HG03108 (cell line): ENCODE measurements around the gene PCBP4.
A peak's percentile ranks its signal among the peaks of the same experiment; 100 is the strongest.

Source experiments
- ATAC-seq: cut with Tn5 transposase; IDR thresholded peaks from one replicate; pipeline ENCODE4 v1.9.1; 2021; ENCODE audit warnings: moderate library complexity; ENCODE audit not compliant: unreplicated experiment

Gene PCBP4

DNA sequence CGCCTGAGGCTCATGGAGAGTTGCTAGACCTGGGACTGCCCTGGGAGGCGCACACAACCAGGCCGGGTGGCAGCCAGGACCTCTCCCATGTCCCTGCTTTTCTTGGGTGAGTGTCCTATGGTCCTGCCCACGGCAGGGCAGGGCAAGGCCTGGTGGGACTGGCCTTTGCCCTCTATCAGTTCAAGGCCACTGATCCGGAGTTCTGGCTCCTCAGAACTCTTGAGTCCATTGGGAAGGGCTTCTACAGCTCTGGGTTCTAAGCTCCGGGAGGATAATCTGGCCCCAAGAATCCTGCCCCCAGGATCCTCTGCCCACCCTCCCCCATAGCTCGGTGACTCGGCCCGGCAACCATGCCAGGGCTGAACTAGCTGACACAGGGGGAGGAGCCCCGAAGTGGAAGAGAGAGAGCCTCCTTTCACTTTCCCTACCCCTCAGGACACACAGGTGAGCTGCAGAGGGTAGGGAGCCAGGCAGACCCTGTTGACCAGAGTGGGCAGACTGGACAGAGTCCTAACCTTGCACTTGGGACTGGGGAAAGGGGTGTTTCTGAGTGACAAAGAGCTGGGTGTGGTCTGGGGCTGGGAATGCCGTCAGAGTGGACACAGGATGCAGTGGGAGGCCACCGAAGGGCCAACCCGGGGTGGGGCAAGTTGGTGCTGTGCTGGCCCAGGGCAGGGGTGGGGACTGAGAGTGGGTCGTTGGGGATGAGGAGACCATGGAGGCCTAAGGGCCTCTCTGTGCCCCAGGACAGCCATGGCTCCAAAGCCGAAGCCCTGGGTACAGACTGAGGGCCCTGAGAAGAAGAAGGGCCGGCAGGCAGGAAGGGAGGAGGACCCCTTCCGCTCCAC, 24.4 kb downstream of the PCBP4 start:
- ATAC-seq = no peak

DNA sequence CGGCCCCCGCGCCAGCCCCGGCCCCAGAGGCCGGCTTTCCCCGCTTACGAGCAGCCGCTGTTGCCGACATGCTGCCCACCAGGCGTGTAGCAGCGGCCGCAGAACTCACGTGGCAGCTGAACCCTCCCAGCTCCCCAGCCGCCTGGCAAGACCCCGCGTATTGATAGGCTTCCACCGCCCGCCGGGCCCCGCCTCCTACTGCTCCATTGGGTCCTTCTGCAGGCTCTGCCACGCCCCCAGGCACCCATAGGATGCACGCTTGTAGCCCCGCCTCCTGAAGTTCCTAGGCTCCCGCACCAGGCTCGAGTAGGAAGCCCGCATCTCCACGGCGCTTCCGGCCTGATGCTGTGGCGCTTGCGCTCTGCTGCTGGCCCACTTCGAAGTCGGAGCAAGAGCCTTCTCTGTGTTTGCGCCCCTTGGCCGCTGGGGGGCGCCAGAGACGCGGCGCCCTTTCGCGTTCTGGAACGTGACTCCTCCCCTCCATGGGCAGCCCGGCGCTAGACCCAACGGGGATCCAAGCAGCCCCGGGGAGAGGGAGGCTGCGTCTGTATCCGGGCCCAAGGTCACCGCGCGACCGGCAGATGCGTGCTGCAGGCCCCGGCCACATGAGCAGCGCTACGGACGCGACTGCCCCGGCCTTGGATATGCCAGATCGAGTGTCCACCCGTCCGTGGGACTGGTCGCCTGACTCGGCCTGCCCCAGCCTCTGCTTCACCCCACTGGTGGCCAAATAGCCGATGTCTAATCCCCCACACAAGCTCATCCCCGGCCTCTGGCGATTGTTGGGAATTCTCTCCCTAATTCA, 25.3 kb downstream of the PCBP4 start, which contains the start of the genes PARP3 and RRP9:
Gene PARP3 (plus strand): TSS at position 566 of the 805 bp plus-strand sequence. CDS start 993 bp downstream, outside the sequence.
Gene RRP9 (minus strand): TSS at position 107 of the 805 bp plus-strand sequence. CDS start 37 bp downstream, at position 70.
- peak; percentile 93 for ATAC-seq

DNA sequence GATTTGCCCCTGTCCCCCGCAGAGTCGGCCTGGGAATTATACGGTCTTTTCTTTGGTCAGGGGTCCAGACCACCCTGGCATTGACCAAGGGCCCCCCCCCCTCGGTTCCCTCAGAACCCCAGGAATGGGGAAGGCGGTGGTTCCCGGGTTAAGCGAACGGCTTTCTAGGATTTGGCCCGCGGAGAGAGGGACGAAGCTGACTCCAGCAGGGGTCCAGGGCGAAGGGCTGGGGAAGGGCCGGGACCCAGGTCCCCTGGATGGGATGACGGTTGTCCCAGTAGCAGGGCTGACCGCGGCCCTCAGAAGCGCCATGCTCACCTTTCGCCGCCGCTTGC, 25.8 kb downstream of the PCBP4 start:
- no peak for ATAC-seq

DNA sequence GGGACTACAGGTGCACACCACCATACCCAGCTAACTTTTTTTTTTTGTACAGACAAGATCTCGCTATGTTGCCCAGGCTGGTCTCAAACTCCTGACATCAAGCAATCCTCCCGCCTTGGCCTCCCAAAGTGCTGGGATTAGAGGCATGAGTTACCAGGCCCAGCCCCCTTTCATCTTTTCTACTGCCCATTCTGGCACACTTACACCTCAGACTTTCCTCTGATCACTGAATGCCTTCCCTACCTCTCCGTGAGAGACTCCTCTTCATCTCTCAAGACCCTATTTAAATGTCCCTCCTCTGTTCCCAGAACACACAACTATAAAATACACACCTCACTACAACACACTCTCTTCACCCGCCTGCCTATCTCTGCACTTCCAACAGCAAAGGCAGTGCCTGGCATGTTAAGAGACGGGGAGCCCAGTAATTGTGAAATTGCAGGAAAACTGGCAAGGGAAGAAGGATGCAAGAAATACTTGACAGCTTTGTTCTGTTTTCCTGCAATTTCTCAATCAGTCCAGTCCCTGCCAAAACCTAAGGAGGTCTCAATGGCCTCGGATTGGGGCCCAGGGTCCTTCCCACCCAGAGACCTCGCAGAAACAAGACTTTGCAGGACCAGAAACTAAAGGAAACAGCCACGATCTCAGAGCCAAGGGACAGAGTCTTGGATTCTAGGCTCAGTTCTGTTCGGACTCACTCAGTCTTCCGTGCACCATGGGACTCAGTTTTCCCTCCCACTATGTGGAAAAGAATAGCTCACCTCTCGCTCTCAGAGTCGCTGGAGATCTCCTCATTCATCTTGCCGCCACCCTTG, 26.4 kb downstream of the PCBP4 start:
- ATAC-seq = no peak

DNA sequence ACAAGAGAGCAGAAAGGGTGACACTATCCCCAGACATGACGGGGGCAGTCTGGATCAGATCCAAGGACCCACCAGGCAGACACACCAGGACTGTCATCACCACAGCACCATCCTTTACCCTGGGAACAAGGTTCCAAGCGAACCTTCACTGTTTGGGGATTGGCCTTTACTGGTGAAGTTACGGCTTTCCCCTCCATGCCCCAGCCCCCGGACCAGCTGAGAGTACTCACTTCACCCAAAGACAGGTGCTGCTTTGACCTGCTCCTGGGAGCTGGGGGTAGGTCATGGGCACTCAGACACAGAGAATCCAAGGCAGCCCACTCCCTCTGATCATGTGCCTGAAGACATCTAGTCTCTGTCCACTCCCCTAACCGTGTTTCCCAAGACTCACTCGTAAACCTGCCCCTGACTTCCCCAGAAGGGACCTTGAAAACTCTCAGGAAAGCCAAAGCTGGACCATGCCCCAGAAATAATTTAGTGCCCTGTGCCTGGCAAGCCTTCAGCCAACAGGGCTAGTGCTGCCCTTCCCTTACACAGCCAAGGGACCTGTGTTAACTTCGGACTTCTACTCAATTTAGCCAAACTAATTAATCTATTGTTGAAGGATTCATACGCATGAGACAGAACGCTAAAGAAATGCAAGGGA, 28.4 kb downstream of the PCBP4 start:
- no peak for ATAC-seq

DNA sequence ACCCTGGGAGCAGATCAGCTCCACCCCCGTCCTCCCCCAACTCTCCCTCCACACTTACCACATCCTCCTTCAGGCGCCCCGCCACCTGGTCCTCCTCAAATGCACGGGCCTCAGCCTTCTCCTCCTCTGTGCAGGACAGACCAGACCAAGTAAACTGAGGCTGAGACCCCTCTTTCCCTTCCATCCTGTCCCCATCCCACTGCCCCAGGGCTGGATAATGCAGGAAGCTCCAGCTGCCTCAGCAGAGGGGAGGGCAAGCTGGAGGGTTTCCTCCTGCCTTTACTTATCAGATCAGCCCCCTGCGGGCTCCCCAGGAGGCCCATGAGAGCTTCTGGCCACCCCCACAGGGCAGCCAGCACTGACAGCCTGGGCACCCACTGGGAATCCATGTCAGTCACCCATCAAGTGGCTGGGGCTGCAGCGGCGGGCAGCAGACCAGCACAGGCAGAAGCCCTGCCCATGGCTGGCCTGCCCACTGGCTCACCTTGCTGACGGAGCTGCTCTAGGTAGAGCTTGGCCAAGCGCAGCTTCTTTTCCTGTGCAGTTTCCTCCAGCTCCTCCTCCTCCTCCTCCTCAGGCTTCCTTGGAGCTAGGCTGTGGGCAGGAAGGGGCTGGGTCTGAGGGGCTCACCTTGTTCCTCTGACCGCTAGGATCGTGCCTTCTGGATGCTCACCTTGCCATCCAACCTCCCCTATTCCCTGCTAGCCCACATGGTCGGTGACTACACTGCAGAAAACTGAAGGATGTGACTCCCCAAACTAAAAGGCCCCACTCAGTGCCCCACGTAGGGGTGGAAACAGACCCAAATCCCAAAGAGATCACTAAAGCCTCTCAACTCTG, 29.4 kb downstream of the PCBP4 start:
- ATAC-seq = no peak

DNA sequence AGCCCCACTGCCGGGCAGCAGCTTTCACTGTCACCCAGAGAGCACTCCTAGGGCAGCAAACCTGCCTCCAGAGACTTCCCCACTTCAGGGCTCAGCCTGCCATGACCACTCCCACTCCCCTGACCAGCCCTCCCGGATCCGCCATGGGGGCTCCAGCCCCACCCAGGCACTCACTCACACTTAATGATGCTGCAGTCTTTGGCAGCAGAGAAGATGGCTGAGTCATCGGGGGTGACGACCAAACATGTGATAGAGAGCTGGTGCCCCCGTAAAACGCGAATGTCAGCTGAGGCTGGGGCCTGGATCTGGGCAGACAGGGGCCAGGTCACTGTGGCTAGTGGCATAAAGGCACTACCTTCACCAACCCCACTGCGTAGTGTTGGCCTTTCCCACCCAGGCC, 30.2 kb downstream of the PCBP4 start:
- no peak for ATAC-seq

DNA sequence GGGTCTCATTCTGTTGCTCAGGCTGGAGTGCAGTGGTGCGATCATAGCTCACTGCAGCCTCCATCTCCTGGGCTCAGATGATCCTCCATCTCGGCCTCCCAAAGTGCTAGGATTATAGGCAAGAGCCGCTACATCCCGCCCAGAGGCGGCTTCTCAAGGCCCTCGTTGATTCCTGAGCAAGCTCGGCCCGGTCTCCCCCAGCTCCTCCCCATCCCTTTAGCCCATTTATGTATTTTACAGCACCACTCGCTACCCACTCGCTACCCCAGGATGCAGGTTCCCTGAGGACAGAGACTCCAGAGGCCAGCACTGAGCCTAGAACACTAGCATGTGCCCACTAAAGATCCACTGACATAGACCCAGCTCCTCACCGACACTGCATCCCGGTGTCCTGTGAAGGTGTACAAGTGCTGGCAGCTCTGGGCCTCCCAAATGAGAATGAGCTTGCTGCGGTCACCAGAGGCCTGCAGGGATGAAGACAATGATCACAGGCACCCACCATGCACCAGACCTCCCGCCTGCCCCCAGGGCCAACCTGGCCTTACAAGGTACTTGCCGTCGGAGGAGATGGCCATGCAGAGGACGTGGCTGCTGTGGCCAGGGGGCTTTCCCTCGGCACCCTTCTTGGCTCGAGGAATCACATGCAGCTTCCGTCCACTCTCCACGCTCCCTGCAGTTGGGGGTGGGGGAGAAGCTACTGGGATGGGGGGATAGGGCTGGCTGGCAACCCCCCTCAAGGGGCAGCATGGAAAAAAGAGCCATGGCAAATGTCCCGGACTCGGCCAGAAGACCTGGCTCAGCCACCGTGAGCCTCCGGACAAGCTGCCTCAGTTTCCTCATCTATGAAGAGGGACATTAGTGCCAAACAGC, 31.1 kb downstream of the PCBP4 start:
- no peak for ATAC-seq

DNA sequence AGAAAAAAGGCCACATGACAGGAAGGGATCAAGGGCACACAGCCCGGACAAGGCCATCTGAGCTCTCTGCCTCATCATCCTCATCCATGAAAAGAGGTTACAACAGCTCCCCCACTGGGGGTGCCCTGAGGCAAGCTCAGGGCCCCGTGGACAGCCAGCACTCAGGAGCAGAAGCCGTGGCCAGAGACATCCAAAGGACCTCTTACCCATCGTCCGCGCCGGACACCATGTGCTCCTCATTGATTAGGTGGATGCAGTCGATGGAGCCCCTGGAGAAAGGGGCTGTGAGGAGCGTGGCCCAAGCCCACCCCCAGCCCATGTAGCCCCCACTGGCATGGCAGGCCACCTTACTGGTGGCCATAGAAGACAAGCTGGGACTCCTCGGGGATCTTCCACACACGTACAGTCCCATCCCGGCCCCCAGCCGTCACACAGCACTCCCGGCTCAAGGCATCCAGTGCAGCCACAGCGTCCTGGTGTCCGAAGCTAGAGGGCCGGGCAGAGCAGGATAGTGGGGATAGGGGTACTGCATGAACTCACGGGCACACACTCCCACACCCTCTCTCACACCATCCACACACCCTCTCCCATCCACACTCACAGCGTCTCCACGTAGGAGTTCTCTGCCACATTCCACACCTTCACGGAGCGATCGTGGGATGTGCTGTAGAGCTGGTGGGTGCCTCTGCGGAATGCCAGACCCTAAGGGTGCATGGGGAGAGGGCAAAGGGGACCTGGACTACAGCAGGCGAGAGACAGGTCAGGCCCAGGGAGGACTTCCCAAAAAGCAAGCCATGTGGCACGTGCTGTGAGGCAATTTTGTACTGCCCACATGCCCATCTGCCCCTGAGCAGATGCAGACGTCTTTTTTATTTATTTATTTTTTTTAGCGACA, 32.0 kb downstream of the PCBP4 start:
- ATAC-seq = no peak

DNA sequence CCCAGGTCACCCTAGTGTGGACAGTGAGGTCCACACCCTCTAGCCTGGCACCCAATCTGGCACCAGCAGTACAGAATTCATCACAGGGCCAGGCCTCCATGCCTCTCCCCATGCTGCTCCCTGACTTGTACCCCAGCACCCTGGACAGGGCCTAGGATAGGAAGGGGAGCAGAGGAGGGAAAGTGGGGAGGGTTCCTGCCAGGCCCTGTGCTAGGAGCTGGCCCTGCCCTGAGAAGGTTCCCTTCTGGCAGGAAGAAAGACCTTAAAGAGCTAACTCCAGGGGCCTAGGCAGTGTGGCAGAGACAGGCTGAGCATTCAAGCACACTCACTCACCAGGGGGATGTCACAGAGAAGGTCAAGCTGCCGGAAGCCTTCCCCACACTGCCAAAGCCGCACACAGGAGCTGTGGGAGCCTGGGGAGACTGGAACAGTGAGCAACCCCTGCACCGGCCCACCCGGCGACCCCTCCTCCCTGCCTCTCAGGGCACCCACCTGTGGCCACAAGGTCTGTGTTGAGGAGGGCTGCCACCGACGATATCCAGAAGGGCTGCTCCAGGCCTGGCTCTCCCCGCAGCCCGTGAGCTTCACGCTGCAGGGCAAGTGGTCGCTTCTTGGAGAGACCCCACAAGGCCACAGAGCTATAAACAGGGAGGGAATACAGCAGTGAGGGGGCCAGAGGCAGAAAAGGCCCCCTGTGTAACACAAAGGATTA, 33.0 kb downstream of the PCBP4 start:
- ATAC-seq = no peak

DNA sequence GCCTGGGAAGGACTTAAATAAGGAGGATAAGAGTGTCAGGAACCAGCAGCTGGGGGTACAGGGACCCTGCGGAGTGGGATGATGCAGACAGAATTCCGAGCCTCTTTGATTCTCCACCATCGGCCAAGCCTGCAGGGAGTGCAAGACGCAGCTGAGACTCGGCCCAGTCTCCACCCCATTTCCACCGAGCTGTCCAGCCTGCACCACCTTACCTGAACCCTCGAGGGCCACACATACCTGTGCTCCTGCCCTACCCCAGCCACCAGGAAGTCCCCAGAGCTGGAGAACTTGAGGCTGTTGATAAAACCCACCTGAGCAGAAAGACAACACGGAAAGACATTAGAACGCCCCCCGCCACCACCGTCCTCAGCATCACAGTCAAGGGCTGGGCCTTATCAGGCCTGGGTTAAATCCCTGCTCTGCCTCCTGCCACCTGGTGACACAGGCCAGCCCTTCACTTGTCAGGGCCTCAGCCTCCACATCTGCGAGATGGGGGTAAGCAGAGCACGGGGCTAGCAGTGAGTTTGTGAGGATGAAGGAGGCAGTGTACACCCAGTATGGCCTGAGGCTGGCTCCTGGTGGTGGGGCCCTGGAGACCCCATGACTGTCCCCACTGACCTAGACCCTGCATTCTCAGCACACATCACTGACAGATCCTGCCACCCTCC, 33.6 kb downstream of the PCBP4 start:
- ATAC-seq = no peak

DNA sequence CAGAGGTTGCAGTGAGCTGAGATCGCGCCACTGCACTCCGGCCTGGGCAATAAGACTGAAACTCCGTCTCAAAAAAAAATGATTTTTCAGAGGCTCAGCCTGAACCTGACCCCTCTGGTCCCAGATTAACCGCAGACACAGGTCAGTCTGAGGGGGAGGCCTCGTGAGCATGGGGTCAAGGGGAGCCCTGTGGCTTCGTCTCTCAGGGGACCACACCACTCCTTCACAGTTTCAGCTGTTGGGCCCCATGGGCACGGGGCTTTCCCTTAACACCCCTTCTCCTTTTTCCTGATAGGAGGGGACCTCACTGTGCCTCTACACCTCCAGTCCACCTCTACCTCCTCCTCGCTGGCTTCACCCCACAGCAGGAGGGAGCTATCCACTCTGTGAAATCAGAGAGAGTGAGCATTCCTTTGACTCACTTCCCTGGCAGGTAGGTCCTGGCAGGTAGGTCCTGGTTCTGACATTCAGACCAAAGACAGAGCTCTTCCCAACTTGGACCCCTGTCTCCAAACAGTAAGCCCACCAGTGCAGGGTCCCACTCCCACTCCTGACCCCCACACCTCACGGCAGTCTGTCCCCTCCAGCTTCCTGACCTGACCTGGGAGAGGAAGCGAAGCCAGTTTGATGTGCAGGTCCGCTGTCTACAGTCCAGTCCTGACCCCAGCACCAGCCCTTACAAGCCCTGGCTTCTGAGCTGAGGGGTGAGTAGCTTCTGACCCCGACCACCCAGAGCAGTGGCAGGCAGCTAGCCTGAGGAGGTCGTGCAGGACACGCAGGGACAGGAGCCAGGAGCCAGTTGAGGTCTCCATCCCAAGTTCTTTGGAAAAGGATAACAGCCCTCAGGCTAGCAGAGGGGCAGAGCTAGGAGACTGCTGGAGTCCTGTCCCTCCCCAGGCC, 34.5 kb downstream of the PCBP4 start:
- no peak for ATAC-seq

DNA sequence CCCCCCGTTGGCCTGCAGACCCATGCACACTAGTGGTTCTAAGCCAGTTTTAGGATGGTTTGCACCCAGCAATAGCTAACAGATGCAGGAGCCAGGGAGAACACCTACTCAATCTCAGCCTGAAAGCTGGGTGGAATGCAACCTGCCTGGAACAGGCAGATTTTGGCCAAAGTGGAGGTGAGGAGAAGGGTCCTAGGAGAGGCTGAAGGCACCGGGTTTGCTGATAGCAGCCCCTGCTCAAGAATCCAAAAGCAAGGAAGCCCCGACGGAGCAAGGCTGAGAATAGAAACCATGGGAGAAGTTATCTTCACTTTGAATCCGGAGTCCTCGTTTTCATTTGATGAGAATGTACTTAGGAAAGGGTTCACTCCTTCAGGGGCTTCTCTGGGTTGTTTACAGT, 35.5 kb downstream of the PCBP4 start:
- no peak for ATAC-seq

DNA sequence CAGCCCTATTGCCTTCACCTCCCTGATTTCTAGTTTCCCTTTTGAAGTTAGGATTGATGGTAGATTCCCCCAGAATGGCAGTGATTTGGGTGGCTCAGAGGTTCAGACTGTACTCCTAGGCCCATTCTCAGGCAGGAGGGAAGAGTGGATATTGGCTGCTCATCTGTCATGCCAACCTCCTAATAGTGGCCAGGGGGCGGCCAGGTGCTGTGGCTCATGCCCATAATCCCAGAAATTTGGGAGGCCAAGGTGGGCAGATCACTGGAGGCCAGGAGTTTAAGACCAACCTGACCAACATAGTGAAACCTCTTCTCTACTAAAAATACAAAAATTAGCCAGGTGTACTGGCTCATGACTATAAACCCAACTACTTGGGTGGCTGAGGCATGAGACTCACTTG, 36.8 kb downstream of the PCBP4 start:
- no peak for ATAC-seq

DNA sequence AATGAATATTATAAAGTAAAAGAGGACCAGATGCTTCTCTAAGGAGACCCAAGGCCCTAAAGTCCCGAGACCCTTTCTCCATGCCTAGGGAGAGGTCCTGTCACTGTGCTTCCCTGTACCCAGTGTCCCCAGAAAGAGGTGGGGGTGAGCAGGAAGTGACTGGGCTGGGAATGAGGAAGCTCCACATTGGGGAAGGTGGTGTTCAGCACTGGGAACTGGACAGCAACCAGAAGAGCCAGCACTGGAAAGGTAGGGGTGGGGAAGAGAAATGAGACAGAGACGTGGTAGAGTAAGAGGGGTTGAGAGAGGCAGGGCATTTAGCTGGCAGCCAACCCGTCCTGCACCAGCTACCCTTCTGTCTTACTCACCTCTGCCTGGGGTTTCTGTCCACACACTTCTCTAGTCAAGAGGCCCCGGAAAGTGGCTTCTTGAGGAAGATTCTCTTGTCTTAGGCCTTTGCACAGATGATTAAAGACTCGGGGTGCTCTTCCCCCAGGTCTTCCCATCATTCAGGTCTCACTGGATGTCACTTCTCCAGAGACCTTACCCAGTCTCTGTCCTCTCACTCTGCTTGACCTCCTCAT, 37.7 kb downstream of the PCBP4 start:
- no peak for ATAC-seq
